GM18951 (cell line): ENCODE data around the gene CDC27.
"Not testable (repeated sequence)": the region's sequence is repeated elsewhere in the genome, so short reads cannot be mapped to it uniquely, and the experiment has no call there.

Experiments used
- POLR2A ChIP-seq: IDR thresholded peaks from 4 replicates; pipeline ENCODE4 v1.6.1; 2011; ENCODE audit warnings: mild to moderate bottlenecking; ENCODE audit not compliant: insufficient read length, insufficient read depth; ENCODE audit errors: extremely low read depth
- in situ Hi-C: fragments of 300-500 bp; cut with MboI; formaldehyde crosslinking; loops from one replicate; pipeline ENCODE4 v1.12.0; 2022; ENCODE audit warnings: low sequenced_read_pairs, mixed read lengths, inconsistent platforms; ENCODE audit not compliant: unreplicated experiment

CDC27 gene

DNA sequence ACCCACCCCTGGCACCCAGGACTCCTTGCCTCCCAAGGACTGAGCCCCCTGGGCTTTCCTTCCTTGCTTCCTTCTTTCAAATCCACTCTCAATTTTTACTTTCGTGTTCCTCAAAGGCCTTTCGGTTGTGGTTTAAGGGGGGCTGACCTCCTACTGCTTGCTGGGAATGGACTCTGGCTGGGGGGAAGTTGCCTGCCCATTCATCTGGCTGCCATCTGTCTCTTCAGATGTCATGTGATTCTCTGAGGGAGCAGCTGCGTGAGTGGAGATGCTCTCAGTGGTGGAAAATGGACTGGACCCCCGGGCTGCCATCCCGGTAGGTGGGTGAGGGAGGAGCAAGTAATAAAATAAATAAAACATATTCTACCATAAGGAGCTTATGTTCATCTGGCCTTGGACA lies 116.2 kb downstream of the CDC27 start:
- in situ Hi-C loops = no loop called here
- no peak for TF ChIP-seq POLR2A

DNA sequence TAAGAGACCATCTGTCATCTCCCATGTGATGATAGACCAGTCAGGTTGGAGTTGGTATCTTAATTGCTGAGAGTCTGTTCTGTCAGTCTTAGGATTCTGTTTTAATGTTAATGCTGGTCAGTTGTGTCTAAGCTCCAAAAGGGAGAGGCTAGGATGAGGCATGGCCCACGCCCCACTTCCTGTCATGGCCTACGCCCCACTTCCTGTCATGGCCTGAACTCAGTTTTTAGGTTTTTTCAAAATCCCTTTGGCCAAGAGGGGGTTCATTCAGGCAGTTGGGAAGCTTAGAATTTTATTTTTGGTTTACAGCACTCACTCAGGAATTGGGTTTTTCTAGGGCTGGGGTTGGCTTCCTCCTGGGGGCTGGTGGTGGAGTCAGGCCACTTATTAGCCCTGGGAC lies 117.9 kb downstream of the CDC27 start:
- in situ Hi-C loops = not testable (repeated sequence)

DNA sequence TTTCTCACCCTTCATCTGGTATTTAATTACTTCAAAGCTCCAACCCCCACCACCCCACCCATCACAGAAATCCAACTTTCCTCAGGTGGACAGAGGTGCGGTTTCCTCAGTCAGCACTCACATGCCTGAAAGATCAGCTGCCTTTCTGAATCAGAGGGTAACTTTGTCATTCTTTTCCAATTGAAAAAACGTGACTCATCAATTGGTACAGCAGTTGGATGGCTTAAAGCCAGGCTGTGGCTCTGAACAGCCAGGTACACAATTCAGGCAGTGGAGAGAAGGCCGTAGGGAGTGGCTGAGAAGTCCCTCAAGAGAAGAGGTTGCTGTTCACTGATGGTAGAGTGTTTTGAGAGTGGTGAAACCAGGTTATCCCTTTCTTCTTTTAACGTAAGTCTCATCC lies 118.8 kb downstream of the CDC27 start:
- in situ Hi-C loops = not testable (repeated sequence)
